HepG2 (cell line): Measurements from ENCODE around the gene HRG. TPM values are rescaled to one million over a fixed set of nuclear protein-coding genes. Genes with fewer than 3 reads are reported as not detected.

Experiments used
- ATF6 ChIP-seq: sonication (generic); formaldehyde crosslinking; conservative IDR thresholded peaks from 2 replicates; pipeline ENCODE4 v1.4.0; 2020; ENCODE audit warnings: missing genetic modification reagents
- BRCA1 ChIP-seq: sonication (generic); formaldehyde crosslinking; IDR thresholded peaks from 2 replicates; pipeline ENCODE4 v1.4.0; 2020; ENCODE audit warnings: missing genetic modification reagents
- CBX1 ChIP-seq: IDR thresholded peaks from one replicate; pipeline ENCODE4 v1.6.1; 2016; ENCODE audit warnings: antibody characterized with exemption, low read depth
- CCDC6 ChIP-seq: sonication (generic); formaldehyde crosslinking; IDR thresholded peaks from 2 replicates; pipeline ENCODE4 v1.8.1; 2022; ENCODE audit warnings: mild to moderate bottlenecking, missing genetic modification reagents, moderate library complexity
- DPF2 ChIP-seq: sonication (generic); formaldehyde crosslinking; IDR thresholded peaks from 2 replicates; pipeline ENCODE4 v1.4.0; 2020; ENCODE audit warnings: mild to moderate bottlenecking, low read depth, missing genetic modification reagents, borderline replicate concordance
- FOXJ3 ChIP-seq: sonication (generic); formaldehyde crosslinking; IDR thresholded peaks from 2 replicates; pipeline ENCODE4 v1.4.0; 2020; ENCODE audit warnings: missing genetic modification reagents, mild to moderate bottlenecking, borderline replicate concordance
- GTF3A ChIP-seq: sonication (generic); formaldehyde crosslinking; conservative IDR thresholded peaks from 2 replicates; pipeline ENCODE4 v1.4.0; 2020; ENCODE audit warnings: mild to moderate bottlenecking, missing genetic modification reagents
- NONO ChIP-seq, 2 experiments: fragments of 450-650 bp in 1 of 2; sonication (generic) in 1 of 2; formaldehyde crosslinking in 1 of 2; IDR thresholded peaks in 1 of 2; conservative IDR thresholded peaks in 1 of 2; 2 replicates each; pipeline versions ENCODE4 v1.6.1 to v1.8.0; 2017 to 2022; ENCODE audit warnings: mild to moderate bottlenecking in 1 of 2, missing genetic modification reagents in 1 of 2, moderate library complexity in 1 of 2
- PLSCR1 ChIP-seq: sonication (generic); formaldehyde crosslinking; IDR thresholded peaks from 2 replicates; pipeline ENCODE4 v1.5.0; 2020; ENCODE audit warnings: missing genetic modification reagents, mild to moderate bottlenecking, borderline replicate concordance
- POLR2G ChIP-seq: fragments of 200-400 bp; formaldehyde crosslinking; IDR thresholded peaks from 2 replicates; pipeline ENCODE4 v1.6.1; 2018; ENCODE audit warnings: mild to moderate bottlenecking, low read depth, low read length, moderate library complexity
- SMAD3 ChIP-seq: sonication (generic); formaldehyde crosslinking; IDR thresholded peaks from 2 replicates; pipeline ENCODE4 v1.4.0; 2020; ENCODE audit warnings: missing genetic modification reagents
- SMARCC2 ChIP-seq: fragments of 450-650 bp; IDR thresholded peaks from 2 replicates; pipeline ENCODE4 v1.6.1; 2017; ENCODE audit warnings: antibody characterized with exemption, mild to moderate bottlenecking
- SNAPC2 ChIP-seq: sonication (generic); formaldehyde crosslinking; IDR thresholded peaks from 2 replicates; pipeline ENCODE4 v1.8.1; 2022; ENCODE audit warnings: mild to moderate bottlenecking, missing genetic modification reagents
- TP53 ChIP-seq: sonication (generic); formaldehyde crosslinking; conservative IDR thresholded peaks from 2 replicates; pipeline ENCODE4 v1.4.0; 2020; ENCODE audit warnings: missing genetic modification reagents
- XRCC5 ChIP-seq: fragments of 200-400 bp; formaldehyde crosslinking; optimal IDR thresholded peaks from 2 replicates; pipeline ENCODE3; 2017; ENCODE audit warnings: mild to moderate bottlenecking, low read length
- ZC3H13 ChIP-seq: sonication (generic); formaldehyde crosslinking; IDR thresholded peaks from 2 replicates; pipeline ENCODE4 v1.8.1; 2023; ENCODE audit warnings: mild to moderate bottlenecking, missing genetic modification reagents, moderate library complexity
- ZNF432 ChIP-seq: sonication (generic); formaldehyde crosslinking; IDR thresholded peaks from 2 replicates; pipeline ENCODE4 v1.5.0; 2020; ENCODE audit warnings: missing genetic modification reagents, mild to moderate bottlenecking, borderline replicate concordance
- ZNF501 ChIP-seq: sonication (generic); formaldehyde crosslinking; IDR thresholded peaks from 2 replicates; pipeline ENCODE4 v1.5.1; 2020; ENCODE audit warnings: mild to moderate bottlenecking, moderate library complexity, missing genetic modification reagents
- ZNF572 ChIP-seq: sonication (generic); formaldehyde crosslinking; IDR thresholded peaks from 2 replicates; pipeline ENCODE4 v1.5.1; 2020; ENCODE audit warnings: mild to moderate bottlenecking, missing genetic modification reagents
- ZNF619 ChIP-seq: sonication (generic); formaldehyde crosslinking; IDR thresholded peaks from 2 replicates; pipeline ENCODE4 v1.4.0; 2020; ENCODE audit warnings: mild to moderate bottlenecking, missing genetic modification reagents
- ZNF678 ChIP-seq: sonication (generic); formaldehyde crosslinking; IDR thresholded peaks from 2 replicates; pipeline ENCODE4 v1.4.0; 2020; ENCODE audit warnings: mild to moderate bottlenecking, missing genetic modification reagents
- ZNF83 ChIP-seq: sonication (generic); formaldehyde crosslinking; IDR thresholded peaks from 2 replicates; pipeline ENCODE4 v1.4.0; 2020; ENCODE audit warnings: missing genetic modification reagents, mild to moderate bottlenecking, borderline replicate concordance
- polyA plus RNA-seq, 8 experiments: library from polyadenylated mRNA; depleted of rRNA in 3 of 8; stranded (reverse) in 7 of 8; unstranded in 1 of 8; fragments of >200 nt; fragmentation: Illumina TruSeq in 4 of 8; extraction: Trizol in 4 of 8; gene quantifications; 2 replicates each; pipeline versions ENCODE4 v1.2.1 to v1.2.3, GENCODE V29; 2011 to 2016; ENCODE audit warnings: low read depth in 4 of 8, missing spikeins in 1 of 8, mixed read lengths in 1 of 8; ENCODE audit not compliant: insufficient read depth in 1 of 8
- total RNA-seq, 5 experiments: library from RNA; depleted of rRNA; stranded (reverse); fragments of >200 nt; fragmentation: Illumina TruSeq; extraction: Trizol; gene quantifications; 2 replicates each; pipeline ENCODE4 v1.2.3, GENCODE V29; 2016; ENCODE audit warnings: low read depth in 1 of 5

The HRG gene
- total and polyA plus RNA-seq, 2 of the 13 experiments (the other 11 are each of a cell fraction or from before 2014, with no cell fraction given): 0.09 to 0.11 TPM

- TF ChIP-seq ZNF501 (CRISPR knock-in tag): peak; percentile 76; the same call in 1 of the 2 replicates
- TF ChIP-seq CCDC6: 0 out of 2 replicates have a peak, but pooled peaks have one; percentile 13
- TF ChIP-seq DPF2 (CRISPR knock-in tag): no peak
- peak; percentile 71; the same call in 1 of the 2 replicates for TF ChIP-seq ATF6 (CRISPR knock-in tag)
- no peak for TF ChIP-seq GTF3A (CRISPR knock-in tag)
- peak; percentile 99 for TF ChIP-seq ZC3H13 (CRISPR knock-in tag)
- no peak for TF ChIP-seq FOXJ3 (CRISPR knock-in tag)
- TF ChIP-seq ZNF678 (CRISPR knock-in tag): 0 out of 2 replicates have a peak, but pooled peaks have one; percentile 43
- TF ChIP-seq BRCA1 (CRISPR knock-in tag): peak; percentile 49
- TF ChIP-seq ZNF619 (CRISPR knock-in tag): peak; percentile 85
- peak; percentile 40; the same call in 1 of the 2 replicates for TF ChIP-seq SNAPC2 (CRISPR knock-in tag)
- no peak for TF ChIP-seq XRCC5
- no peak for TF ChIP-seq NONO (IDR thresholded peaks at IDR 0.05)
- TF ChIP-seq NONO (CRISPR knock-in tag; conservative IDR thresholded peaks at IDR 0.05): peak; percentile 78; the same call in 1 of the 2 replicates
- TF ChIP-seq CBX1: peak; percentile 54
- TF ChIP-seq SMARCC2: no peak
- peak; percentile 81 for TF ChIP-seq POLR2G
- 0 out of 2 replicates have a peak, but pooled peaks have one; percentile 49 for TF ChIP-seq TP53
- peak; percentile 44; the same call in 1 of the 2 replicates for TF ChIP-seq ZNF572 (CRISPR knock-in tag)
- TF ChIP-seq PLSCR1 (CRISPR knock-in tag): 0 out of 2 replicates have a peak, but pooled peaks have one; percentile 2
- TF ChIP-seq ZNF432 (CRISPR knock-in tag): no peak
- no peak for TF ChIP-seq SMAD3 (CRISPR knock-in tag)
- TF ChIP-seq ZNF83 (CRISPR knock-in tag): no peak
Observed at GRCh38 chr3:186618318-186618938, 47.4 kb upstream of the HRG start (continued).
